PC-9 (cell line): ENCODE measurements around the gene CEP63. TPM values are rescaled to one million over a fixed set of nuclear protein-coding genes. Genes with fewer than 3 reads are reported as not detected.

Experiments
- BruUV-seq: library from RNA; stranded (reverse); fragments of 400-500 nt; replicated peaks from 2 replicates; lab custom pipeline; 2021; lab: Mats Ljungman, UMichigan
- CTCF ChIA-PET: fragments of 300-600 bp; sonication (Branson Sonifier 250); formaldehyde crosslinking; loops from one replicate; lab custom pipeline; 2022; ENCODE audit warnings: antibody characterized with exemption; lab: Charles Lee
- POLR2A ChIA-PET: fragments of 300-600 bp; sonication (Branson Sonifier 250); formaldehyde crosslinking; loops from one replicate; lab custom pipeline; 2022; ENCODE audit warnings: antibody characterized with exemption; ENCODE audit not compliant: unreplicated experiment; lab: Charles Lee
- DNase-seq, 2 experiments: peaks; one replicate each; pipeline versions ENCODE4 v3.0.0 to v3.0.0-alpha.2; 2015 to 2022; ENCODE audit warnings: mixed read lengths in 1 of 2
- H2AFZ ChIP-seq: fragments of 200-600 bp; sonication (generic); 2 replicates; pipeline ENCODE4 v1.8.1; 2017; ENCODE audit warnings: antibody characterized with exemption
- H3F3A ChIP-seq: fragments of 200-600 bp; sonication (generic); 2 replicates; pipeline ENCODE4 v1.8.1; 2017; ENCODE audit warnings: antibody characterized with exemption, mild to moderate bottlenecking, low read depth; ENCODE audit not compliant: insufficient read depth
- H3K27ac ChIP-seq: fragments of 200-600 bp; sonication (generic); 2 replicates; pipeline ENCODE4 v1.6.1; 2016; ENCODE audit warnings: mixed run types
- H3K27me3 ChIP-seq: fragments of 200-600 bp; sonication (generic); 2 replicates; pipeline ENCODE4 v1.6.1; 2016; ENCODE audit warnings: low read depth, mixed run types; ENCODE audit not compliant: insufficient read depth
- H3K36me3 ChIP-seq: fragments of 200-600 bp; sonication (generic); 2 replicates; pipeline ENCODE4 v1.6.1; 2016; ENCODE audit warnings: low read depth, mixed run types
- H3K4me1 ChIP-seq: fragments of 200-600 bp; sonication (generic); replicated peaks from 2 replicates; pipeline ENCODE4 v1.6.1; 2016; ENCODE audit warnings: mixed run types; ENCODE audit not compliant: insufficient read depth
- H3K4me2 ChIP-seq: fragments of 200-600 bp; sonication (generic); 2 replicates; pipeline ENCODE4 v1.6.1; 2017; ENCODE audit warnings: mixed run types
- H3K4me3 ChIP-seq: fragments of 200-600 bp; sonication (generic); 2 replicates; pipeline ENCODE4 v1.6.1; 2016; ENCODE audit warnings: mixed run types
- H3K79me2 ChIP-seq: fragments of 200-600 bp; sonication (generic); 2 replicates; pipeline ENCODE4 v1.6.1; 2017; ENCODE audit warnings: low read depth, mixed run types
- H3K9me2 ChIP-seq: fragments of 200-600 bp; sonication (generic); 2 replicates; pipeline ENCODE4 v1.8.1; 2017; ENCODE audit warnings: mild to moderate bottlenecking; ENCODE audit not compliant: insufficient read depth
- H3K9me3 ChIP-seq: fragments of 200-600 bp; sonication (generic); 2 replicates; pipeline ENCODE4 v1.8.1; 2016; ENCODE audit warnings: low read depth; ENCODE audit not compliant: insufficient read depth
- H4K20me1 ChIP-seq: fragments of 200-600 bp; sonication (generic); 2 replicates; pipeline ENCODE4 v1.8.1; 2017; ENCODE audit not compliant: insufficient read depth
- EZH2 ChIP-seq: fragments of 200-600 bp; sonication (generic); IDR thresholded peaks from 2 replicates; pipeline ENCODE4 v1.8.0; 2017; ENCODE audit warnings: antibody characterized with exemption, low read depth
- intact Hi-C: fragments of 100-400 bp; cut with micrococcal nuclease; formaldehyde crosslinking; loops from one replicate; pipeline ENCODE4 v1.10.0; 2022; ENCODE audit not compliant: unreplicated experiment
- total RNA-seq: library from RNA; stranded (reverse); gene quantifications from 2 replicates; pipeline ENCODE4 v1.2.3, GENCODE V29; 2021
- TF ChIP-seq, protein P1 (sequence below): fragments of 200-600 bp; sonication (generic); conservative IDR thresholded peaks from 2 replicates; pipeline ENCODE4 v1.6.1; 2017; ENCODE audit warnings: mixed run types, antibody characterized with exemption, mild to moderate bottlenecking, moderate library complexity

The CEP63 gene
- total RNA-seq, 1 experiment from 2014 or later = 31.5 TPM

DNA sequence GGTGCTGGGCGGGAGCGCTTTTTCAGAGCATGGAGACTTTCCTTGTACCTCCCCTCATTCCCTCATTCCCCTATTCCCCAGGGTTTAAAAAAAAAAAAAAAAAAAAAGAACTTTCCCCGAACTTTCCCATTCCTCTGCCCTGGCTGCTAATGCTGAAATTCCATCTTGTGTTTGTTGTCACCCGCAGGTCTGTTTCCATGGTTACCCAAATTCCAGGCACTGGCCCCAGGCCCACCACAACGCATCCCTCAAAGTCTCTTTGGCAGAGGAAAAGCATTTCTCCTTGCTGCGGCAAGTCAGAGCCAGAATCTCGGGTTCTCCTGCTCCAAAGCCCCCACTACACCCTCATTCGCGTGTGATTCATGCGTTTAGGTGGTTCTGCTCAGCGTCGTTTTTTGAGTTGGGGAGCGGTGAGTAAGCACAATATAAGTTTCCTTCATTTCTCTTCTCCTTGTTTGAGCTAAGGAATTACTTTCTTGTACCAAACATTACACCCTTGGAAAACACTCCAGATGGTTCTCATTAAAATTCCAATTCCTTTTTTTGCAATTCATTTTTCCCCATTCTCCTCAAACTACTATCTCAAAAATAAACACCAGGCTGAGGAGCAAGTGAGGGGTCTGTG is 21.7 kb upstream of the CEP63 start:
- no peak overlapping the region for H3K4me2 ChIP-seq
- H2AFZ ChIP-seq = no peak overlapping the region
- H3K27ac ChIP-seq = no peak overlapping the region
- H3K36me3 ChIP-seq = no peaks in the 10 kb centered on the region
- POLR2A ChIA-PET = no interaction called here
- no peak for TF ChIP-seq EZH2
- TF ChIP-seq, protein P1, sequence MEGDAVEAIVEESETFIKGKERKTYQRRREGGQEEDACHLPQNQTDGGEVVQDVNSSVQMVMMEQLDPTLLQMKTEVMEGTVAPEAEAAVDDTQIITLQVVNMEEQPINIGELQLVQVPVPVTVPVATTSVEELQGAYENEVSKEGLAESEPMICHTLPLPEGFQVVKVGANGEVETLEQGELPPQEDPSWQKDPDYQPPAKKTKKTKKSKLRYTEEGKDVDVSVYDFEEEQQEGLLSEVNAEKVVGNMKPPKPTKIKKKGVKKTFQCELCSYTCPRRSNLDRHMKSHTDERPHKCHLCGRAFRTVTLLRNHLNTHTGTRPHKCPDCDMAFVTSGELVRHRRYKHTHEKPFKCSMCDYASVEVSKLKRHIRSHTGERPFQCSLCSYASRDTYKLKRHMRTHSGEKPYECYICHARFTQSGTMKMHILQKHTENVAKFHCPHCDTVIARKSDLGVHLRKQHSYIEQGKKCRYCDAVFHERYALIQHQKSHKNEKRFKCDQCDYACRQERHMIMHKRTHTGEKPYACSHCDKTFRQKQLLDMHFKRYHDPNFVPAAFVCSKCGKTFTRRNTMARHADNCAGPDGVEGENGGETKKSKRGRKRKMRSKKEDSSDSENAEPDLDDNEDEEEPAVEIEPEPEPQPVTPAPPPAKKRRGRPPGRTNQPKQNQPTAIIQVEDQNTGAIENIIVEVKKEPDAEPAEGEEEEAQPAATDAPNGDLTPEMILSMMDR = no peak
- H4K20me1 ChIP-seq = no peaks in the 10 kb centered on the region
- DNase-seq = no peak
- H3K79me2 ChIP-seq = no peaks in the 10 kb centered on the region
- H3K27me3 ChIP-seq = no peaks in the 10 kb centered on the region
- H3K9me2 ChIP-seq = no peaks in the 10 kb centered on the region
- intact Hi-C loops = no loop called here
- H3K4me1 ChIP-seq = peaks cover 7% of the 10 kb centered on the region; the same call in 1 of the 2 replicates
- no peaks in the 10 kb centered on the region for H3K9me3 ChIP-seq
- no peak overlapping the region for H3K4me3 ChIP-seq
- CTCF ChIA-PET = no interaction called here
- no peaks in the 10 kb centered on the region for H3F3A ChIP-seq
- BruUV-seq = no TSS peak

DNA sequence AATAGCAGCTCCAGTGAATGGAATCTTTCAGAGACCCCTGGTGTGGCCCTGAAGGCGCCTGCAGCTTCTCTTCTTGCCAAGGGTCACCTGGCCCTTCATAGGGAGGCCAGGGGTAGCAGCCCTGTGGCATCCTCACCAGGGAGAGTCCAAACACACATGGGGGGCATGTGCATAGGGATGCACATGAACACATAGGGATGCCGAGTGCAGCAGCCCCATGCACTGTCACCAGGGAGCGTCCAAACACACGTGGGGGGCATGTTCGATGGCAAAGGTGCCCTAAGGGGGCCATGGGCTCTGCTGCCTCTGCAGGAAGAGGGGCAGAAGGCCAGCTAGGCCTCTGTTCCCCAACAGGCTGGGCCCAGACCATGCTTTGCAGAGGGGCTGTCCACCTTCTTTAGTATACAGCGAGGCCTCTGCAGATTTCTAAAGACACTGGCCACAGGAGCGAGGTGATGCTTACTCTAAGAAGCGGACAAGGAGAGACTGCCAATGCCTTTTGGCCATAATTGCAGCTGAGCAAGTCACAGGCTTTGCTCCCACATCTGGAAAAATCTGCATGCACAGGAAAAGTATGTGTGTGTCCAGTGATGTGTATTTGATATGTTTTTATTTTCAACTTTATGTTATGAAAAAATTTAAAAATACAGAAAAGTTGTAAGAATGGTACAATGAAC is 21.0 kb upstream of the CEP63 start:
- Histone ChIP-seq H3K4me3 (no peak overlapping the region), H3K27me3 (no peaks in the 10 kb centered on the region), H3K4me1 (peaks cover 8% of the 10 kb centered on the region; the same call in 1 of the 2 replicates), H3K9me2 (no peaks in the 10 kb centered on the region), H3F3A (no peaks in the 10 kb centered on the region; the same call in 1 of the 2 replicates), H3K4me2 (no peak overlapping the region), H2AFZ (no peak overlapping the region), H3K36me3 (no peaks in the 10 kb centered on the region), H4K20me1 (no peaks in the 10 kb centered on the region), H3K79me2 (no peaks in the 10 kb centered on the region), H3K27ac (no peak overlapping the region), H3K9me3 (no peaks in the 10 kb centered on the region)
- intact Hi-C loops = no loop called here
- ChIA-PET CTCF (no interaction called here), POLR2A (no interaction called here)
- TF ChIP-seq, protein P1 = no peak
- TF ChIP-seq EZH2 = no peak
- DNase-seq = no peak
- no TSS peak for BruUV-seq

DNA sequence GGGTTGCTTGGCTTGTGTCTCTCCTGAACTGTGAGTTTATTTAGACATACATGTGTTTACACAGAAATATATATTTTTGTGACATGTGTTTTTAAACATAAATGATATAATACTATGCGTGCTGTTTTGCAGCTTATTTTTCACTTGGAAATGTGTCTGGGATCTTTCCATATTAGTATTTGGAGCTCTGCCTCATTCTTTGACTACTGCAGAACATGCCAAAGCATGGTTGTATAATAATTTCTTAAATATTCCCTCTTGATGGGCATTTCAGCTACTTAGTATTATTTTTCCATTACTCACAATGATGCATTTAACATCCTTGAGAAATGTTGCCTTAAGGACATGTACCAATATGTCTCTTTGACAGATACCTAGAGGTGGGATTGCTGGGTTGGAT is 19.5 kb upstream of the CEP63 start:
- H3K9me2 ChIP-seq = no peaks in the 10 kb centered on the region
- no peak for DNase-seq
- H4K20me1 ChIP-seq = no peaks in the 10 kb centered on the region
- H3K4me1 ChIP-seq = peaks cover 24% of the 10 kb centered on the region
- H3K27me3 ChIP-seq = no peaks in the 10 kb centered on the region
- H3F3A ChIP-seq = peaks cover 2% of the 10 kb centered on the region; the same call in 1 of the 2 replicates
- no TSS peak for BruUV-seq
- POLR2A ChIA-PET = no interaction called here
- TF ChIP-seq, protein P1 = no peak
- H3K79me2 ChIP-seq = no peaks in the 10 kb centered on the region
- H3K4me3 ChIP-seq = no peak overlapping the region
- no peaks in the 10 kb centered on the region for H3K36me3 ChIP-seq
- H3K27ac ChIP-seq = no peak overlapping the region
- H3K4me2 ChIP-seq = no peak overlapping the region
- no peaks in the 10 kb centered on the region for H3K9me3 ChIP-seq
- CTCF ChIA-PET = no interaction called here
- intact Hi-C loops = no loop called here
- no peak overlapping the region for H2AFZ ChIP-seq
